ENCODE measurements around the gene CTCF.

CTCF gene

DNA sequence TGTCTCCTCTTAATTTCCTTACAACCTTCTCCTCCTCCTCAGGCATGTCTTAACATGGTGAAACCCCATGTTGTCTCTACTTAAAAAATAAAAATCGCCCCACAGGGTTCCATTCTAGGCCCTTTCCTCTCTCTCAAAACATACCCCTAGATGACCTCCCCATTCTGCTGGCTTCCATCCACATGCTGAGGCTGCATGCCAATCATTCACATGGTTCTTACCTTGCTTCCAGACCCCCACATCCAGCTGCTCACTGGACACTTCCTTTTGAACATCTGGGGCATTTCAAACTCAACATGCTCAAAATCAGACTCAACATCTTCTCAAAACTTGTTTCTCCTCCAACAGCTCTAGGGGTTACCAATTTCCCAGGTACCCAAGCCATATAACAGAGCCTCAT, 12.4 kb upstream of the CTCF start:
- no peak for DNase-seq

DNA sequence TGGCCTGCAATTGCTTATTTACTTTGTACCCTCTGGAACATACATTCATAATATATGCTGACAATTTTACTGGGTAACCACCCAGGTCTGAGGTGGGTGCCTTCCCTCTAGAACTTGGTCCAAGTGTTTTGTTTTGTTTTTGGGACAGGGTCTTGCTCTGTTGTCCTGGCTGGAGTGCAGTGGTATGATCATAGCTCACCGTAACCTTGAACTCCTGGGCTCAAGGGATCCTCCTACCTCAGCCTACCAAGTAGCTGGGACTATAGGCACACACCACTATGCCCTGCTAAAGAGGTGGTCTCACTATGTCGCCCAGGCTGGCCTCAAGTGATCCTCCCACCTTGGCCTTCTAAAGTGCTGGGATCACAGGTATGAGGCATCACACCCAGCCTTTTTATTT, 11.2 kb upstream of the CTCF start:
- no peak for DNase-seq

GRCh38 chr16:67551972-67552371, 10.4 kb upstream of the CTCF start:
- no peak for DNase-seq

DNA sequence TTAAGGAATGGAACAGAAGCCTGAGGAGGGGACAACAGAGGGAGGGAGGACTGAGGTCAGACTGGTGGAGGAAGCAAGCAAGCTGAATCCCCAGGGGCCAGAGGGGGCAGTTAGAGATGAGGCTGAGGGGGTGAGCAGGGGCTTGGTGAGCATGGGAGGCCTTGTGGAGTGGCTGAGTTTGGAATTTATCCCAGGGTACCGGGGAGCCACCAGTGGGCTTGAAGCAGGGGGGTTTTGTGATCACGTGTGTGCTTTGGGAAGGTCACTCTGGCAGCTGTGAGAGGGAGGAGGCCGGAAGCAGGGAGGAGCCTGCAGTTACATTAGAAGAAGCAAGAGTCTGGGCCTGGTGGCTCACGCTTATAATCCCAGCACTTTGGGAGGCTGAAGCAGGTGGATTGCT, 9.8 kb upstream of the CTCF start:
- no peak for DNase-seq

- no peak for DNase-seq
These were observed 6.5 kb upstream of the CTCF start for GRCh38 chr16:67555795-67556212.

DNA sequence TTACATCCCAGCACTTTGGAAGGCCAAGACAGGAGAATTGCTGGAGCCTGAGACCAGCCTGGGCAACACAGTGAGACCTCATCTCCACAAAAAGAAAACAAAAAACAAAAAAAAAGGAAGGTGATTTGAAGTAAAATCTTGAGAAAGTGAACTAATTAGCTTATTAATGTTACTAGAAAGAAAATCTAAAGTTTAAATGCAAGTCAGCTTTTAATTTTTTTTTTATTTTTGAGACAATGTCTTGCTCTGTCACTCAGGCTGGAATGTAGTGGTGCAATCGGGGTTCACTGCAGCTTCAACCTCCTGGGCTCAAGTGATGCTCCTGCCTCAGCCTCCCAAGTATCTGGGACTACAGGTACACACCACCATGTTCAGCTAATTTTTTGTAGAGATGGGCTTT, 3.5 kb upstream of the CTCF start:
- no peak for DNase-seq

GRCh38 chr16:67560827-67561342, 1.4 kb upstream of the CTCF start:
- DNase-seq = no peak

DNA sequence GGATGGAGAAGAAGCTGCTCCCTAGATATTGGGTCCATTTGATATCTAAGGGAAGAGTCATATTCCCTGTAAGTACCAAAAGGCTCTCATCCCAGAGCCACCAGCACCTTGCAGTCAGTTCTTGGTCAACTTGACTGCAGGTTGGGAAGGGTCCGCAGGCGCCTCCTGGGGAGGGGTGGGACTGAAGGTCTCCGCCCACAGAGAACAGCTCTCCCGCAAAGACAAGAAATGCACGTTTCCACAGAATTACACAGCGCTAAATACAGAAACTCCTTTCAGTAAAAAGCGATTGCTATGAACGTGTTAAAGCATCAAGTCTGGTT, 864 bp upstream of the CTCF start:
- no peak for DNase-seq

DNA sequence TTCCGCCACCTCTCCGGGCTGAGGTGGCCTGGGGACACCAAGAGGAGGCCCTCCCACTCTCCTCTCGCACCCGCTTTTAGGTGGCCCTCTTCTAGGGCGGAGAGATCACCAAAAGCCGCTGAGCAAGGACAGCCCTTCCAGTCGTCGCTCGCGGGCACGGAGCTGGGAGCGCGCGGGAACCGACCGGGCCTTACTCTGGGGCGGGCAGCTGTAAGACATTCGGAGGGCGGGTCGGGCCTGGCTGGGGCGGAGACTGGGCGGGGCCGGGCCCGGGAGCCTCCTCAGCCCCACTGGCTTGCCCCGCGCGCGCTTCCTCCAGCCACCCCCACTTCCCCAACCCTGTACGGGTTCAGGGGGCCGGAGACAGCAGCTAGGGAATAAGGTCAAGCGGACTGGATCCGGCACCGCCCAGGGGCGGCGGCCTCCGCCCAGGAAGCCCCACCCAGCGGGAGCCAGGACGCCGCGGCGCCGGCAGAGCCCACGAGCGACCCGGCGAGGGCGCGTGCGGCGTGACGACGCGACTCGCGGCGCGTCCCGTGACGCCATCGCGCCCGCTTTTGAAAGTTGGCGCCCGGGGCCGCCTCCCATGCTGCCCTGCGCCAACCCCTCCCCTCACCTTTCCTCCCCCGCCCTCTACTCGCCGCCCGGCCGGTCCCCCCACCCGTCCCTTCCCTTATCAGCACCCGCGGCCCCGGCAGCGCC, 351 bp upstream of the CTCF start:
- peak; percentile 97 for DNase-seq

DNA sequence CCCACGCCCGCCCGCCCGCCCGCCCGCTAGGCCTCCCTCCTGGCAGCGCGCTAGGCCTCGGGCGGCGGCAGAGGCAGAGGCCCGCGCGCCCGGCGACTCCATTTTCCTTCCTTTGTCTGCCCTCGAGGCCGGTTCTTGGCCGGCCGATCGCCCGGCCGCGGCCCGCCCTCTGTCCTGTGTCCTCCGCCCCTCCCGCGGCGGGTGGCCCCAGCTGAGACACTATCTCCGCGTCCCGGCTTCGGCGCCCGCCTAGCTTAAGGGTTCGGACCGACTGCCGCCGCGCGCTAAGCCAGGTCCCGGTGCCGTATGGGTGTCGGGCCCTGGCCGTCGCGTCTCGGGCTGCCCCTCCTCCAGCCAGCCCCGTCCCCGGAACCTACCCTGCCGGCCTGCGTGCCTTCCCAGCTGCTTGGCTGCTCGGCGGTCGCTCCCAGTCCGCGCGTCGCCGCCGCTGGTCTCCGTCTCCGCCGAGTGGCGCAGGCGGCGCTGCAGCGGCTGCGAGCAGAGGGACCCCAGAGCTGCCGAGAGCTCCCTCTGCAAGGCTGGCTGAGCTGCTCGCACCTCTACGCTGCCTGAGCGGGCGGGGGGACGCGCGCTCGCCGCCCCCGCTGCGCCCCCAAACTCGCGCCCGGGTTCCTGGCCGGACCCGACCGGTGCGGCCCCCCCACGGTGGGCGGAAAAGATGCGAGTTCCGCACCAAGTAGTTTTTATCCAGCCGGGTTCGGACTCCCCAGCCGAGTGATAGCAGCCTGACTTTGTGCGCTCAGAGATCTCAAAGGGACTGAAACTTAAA, 787 bp downstream of the CTCF start:
- peak; percentile 82 for DNase-seq

- DNase-seq = no peak
These were observed 1.6 kb downstream of the CTCF start for GRCh38 chr16:67563708-67564468.

GRCh38 chr16:67565470-67566100, 3.3 kb downstream of the CTCF start:
- no peak for DNase-seq

DNA sequence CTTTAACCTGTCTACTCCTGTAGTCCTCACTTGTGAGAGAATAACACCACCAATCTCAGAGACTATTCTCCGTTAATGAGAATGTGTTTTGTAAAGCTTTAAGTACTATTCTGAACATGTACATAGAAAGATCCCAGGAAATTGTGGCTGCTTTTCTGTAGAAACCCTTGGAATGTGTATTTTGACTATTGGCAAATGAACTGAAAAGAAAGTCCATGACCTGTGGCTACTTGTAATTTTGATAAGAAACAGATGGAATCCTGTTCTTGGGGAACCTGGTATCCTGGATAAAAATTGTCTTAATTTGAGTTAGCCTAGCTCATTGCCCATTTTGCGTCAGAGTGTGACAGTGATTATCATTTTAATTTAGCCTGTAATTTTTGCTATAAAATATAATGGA, 9.1 kb downstream of the CTCF start:
- no peak for DNase-seq

DNA sequence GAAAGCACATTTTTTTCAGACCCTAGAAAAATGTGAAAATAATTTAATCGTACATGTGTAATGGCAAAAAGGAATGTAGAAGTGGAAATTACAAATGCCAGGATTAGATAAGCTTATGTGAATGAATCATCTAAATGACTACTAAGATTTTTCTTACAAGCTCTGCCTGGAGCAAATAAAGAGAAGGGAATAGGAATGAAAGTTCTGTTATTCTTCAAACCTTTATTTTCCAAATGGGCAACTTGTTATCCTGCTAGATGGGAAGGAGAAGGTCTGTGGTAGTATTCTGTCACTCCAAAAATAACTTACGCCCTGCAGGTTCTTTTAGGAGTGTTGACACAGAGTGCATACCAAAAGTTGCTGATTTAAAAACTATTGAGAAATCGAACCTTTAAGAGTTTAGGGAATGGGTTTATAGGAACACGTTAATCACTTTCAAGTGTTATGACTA, 9.7 kb downstream of the CTCF start:
- DNase-seq = no peak

- DNase-seq = no peak
These were observed 17.4 kb downstream of the CTCF start for GRCh38 chr16:67579686-67580085.

DNA sequence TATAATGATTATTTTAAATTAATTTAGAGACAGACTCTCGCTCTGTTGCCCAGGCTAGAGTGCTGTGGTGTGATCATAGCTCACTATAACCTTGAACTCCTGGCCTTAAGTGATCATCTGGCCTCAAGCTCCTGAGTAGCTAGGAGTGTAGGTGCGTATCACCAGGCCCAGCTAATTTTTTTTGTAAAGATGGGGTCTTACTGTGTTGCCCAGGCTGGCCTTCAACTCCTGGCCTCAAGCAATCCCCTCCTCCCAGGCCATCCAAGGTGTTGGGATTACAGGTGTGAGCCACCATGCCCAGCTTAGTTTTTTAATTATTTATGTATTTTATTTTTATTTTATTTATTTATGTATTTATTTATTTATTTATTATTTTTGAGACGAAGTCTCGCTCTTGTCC, 17.9 kb downstream of the CTCF start:
- DNase-seq = no peak

DNA sequence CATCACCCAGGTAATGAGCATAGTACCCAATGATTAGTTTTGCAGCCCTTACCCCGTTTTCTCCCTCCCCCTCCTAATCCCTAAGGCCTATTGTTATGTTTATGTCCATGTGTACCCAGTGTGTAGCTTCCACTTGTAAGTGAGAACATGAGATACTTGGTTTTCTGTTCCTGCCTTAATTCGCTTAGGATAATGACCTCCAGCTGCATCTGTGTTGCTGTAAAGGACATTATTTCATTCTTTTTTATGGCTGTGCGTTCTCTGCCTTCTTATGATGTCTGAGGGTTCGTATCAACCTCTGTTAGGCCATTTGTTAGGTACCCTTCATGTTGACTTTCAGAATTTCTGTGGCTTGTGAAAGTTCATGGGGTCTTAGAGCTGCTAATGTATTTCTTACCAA, 31.0 kb downstream of the CTCF start:
- DNase-seq = no peak

- no peak for DNase-seq
These were observed 31.4 kb downstream of the CTCF start for GRCh38 chr16:67593701-67594100.

- DNase-seq = no peak
These were observed 32.1 kb downstream of the CTCF start for GRCh38 chr16:67594256-67594915.

- peak; percentile 43 for DNase-seq
These were observed 32.6 kb downstream of the CTCF start for GRCh38 chr16:67594956-67595355.

DNA sequence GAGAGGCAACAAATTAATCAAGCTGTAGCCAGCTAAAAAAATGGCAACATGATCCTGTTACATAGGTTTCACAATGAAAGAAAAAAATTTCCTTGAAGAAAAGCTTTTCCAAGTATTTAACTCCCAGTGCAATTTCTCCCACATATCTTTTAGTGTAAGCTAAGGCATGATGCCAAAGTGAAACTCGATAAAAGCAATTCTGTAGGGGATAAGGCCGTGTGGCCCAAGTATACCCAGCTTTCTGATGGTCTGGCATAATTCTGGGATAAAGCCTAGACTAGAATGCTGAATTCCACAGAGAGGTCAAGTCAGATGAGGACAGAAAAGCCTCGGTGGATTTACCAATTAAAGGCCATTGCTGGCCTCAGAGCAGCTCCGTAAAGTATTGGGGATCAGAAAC, 36.2 kb downstream of the CTCF start:
- DNase-seq = no peak

DNA sequence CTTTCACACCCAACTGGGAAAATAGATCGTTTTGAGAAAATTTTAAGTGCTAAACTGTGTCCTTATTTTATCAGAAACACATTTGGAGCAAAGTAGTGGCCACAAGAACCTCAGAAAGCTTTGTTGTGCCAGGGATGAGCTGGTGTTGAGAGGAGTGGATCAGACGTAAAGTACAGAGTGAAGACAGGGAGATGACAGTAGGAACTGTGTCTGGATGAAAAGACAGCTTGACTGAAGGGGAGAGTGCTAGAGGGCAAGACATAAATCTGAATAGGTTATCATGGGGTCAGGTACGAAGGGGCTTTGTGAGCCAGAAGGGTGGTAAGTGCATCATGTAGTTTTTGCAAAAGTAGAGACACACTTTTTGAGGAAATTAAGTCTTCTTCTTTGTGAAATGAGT, 43.3 kb downstream of the CTCF start:
- no peak for DNase-seq

GRCh38 chr16:67606632-67607031, 44.3 kb downstream of the CTCF start:
- DNase-seq = no peak
